ENCODE measurements around the gene KCNJ15. TPM values are rescaled to one million over a fixed set of nuclear protein-coding genes. Genes with fewer than 3 reads are reported as not detected.

Gene KCNJ15
- total and polyA plus RNA-seq, 2 experiments from 2014 or later: not detected

GRCh38 chr21:38334866-38335265 is 78.1 kb downstream of the KCNJ15 start:
- Histone ChIP-seq H3K9me3 (ENCODE audit: low read depth) (no peaks in the 10 kb centered on the region), H3K27ac (no peak overlapping the region), H3K36me3 (no peaks in the 10 kb centered on the region), H3K4me1 (ENCODE audit: low read depth) (no peaks in the 10 kb centered on the region), H3K27me3 (no peaks in the 10 kb centered on the region), H3K4me3 (no peak overlapping the region)
- no peak for TF ChIP-seq CTCF (IDR thresholded peaks at IDR 0.05; ENCODE audit: low read depth, low read length)
- DNase-seq (ENCODE audit: low read depth in 1 of 2, low spot score in 1 of 2): no peak

- Histone ChIP-seq H3K27ac (no peak overlapping the region), H3K4me1 (ENCODE audit: low read depth) (no peaks in the 10 kb centered on the region), H3K9me3 (ENCODE audit: low read depth) (no peaks in the 10 kb centered on the region), H3K36me3 (no peaks in the 10 kb centered on the region), H3K4me3 (no peak overlapping the region), H3K27me3 (no peaks in the 10 kb centered on the region)
- DNase-seq (ENCODE audit: low read depth in 1 of 2, low spot score in 1 of 2): no peak
- TF ChIP-seq CTCF (IDR thresholded peaks at IDR 0.05; ENCODE audit: low read depth, low read length): no peak
Measured at GRCh38 chr21:38337793-38338192, 81.0 kb downstream of the KCNJ15 start.

GRCh38 chr21:38340131-38340530 is 83.3 kb downstream of the KCNJ15 start:
- no peak for DNase-seq (ENCODE audit: low read depth in 1 of 2, low spot score in 1 of 2)
- no peaks in the 10 kb centered on the region for H3K36me3 ChIP-seq
- H3K9me3 ChIP-seq (ENCODE audit: low read depth): no peaks in the 10 kb centered on the region
- H3K4me3 ChIP-seq: no peak overlapping the region
- no peak for TF ChIP-seq CTCF (IDR thresholded peaks at IDR 0.05; ENCODE audit: low read depth, low read length)
- no peak overlapping the region for H3K27ac ChIP-seq
- H3K4me1 ChIP-seq (ENCODE audit: low read depth): no peaks in the 10 kb centered on the region
- no peaks in the 10 kb centered on the region for H3K27me3 ChIP-seq

- DNase-seq (ENCODE audit: low read depth in 1 of 2, low spot score in 1 of 2): no peak
- no peak overlapping the region for H3K27ac ChIP-seq
- no peaks in the 10 kb centered on the region for H3K27me3 ChIP-seq
- no peaks in the 10 kb centered on the region for H3K36me3 ChIP-seq
- H3K4me1 ChIP-seq (ENCODE audit: low read depth): no peaks in the 10 kb centered on the region
- no peak for TF ChIP-seq CTCF (IDR thresholded peaks at IDR 0.05; ENCODE audit: low read depth, low read length)
- no peaks in the 10 kb centered on the region for H3K9me3 ChIP-seq (ENCODE audit: low read depth)
- no peak overlapping the region for H3K4me3 ChIP-seq
Measured at GRCh38 chr21:38341546-38342012, 84.8 kb downstream of the KCNJ15 start.

GRCh38 chr21:38342739-38343138 is 85.9 kb downstream of the KCNJ15 start:
- Histone ChIP-seq H3K27ac (no peak overlapping the region), H3K27me3 (no peaks in the 10 kb centered on the region), H3K4me1 (ENCODE audit: low read depth) (no peaks in the 10 kb centered on the region), H3K4me3 (no peak overlapping the region), H3K9me3 (ENCODE audit: low read depth) (no peaks in the 10 kb centered on the region), H3K36me3 (no peaks in the 10 kb centered on the region)
- DNase-seq (ENCODE audit: low read depth in 1 of 2, low spot score in 1 of 2): peak in 1 of 2 donors; percentile 50
- no peak for TF ChIP-seq CTCF (IDR thresholded peaks at IDR 0.05; ENCODE audit: low read depth, low read length)

- no peaks in the 10 kb centered on the region for H3K9me3 ChIP-seq (ENCODE audit: low read depth)
- TF ChIP-seq CTCF (IDR thresholded peaks at IDR 0.05; ENCODE audit: low read depth, low read length): no peak
- no peaks in the 10 kb centered on the region for H3K4me1 ChIP-seq (ENCODE audit: low read depth)
- no peak overlapping the region for H3K27ac ChIP-seq
- no peaks in the 10 kb centered on the region for H3K27me3 ChIP-seq
- peak in 1 of 2 donors; percentile 11 for DNase-seq (ENCODE audit: low read depth in 1 of 2, low spot score in 1 of 2)
- H3K36me3 ChIP-seq: no peaks in the 10 kb centered on the region
- H3K4me3 ChIP-seq: no peak overlapping the region
Measured at GRCh38 chr21:38343691-38344090, 86.9 kb downstream of the KCNJ15 start.
